SK-N-SH (cell line): ENCODE measurements around the gene SH3BP5L.

ENCODE experiments used
- RFX5 ChIP-seq: IDR thresholded peaks from 2 replicates; pipeline ENCODE4 v1.6.1; 2012; ENCODE audit warnings: mild to moderate bottlenecking, improper control_type of control experiment, low read length
- TF ChIP-seq, protein P1 (sequence below): fragments of 200-600 bp; sonication (generic); IDR thresholded peaks from 2 replicates; pipeline ENCODE4 v1.6.1; 2017; ENCODE audit warnings: antibody characterized with exemption, mild to moderate bottlenecking, moderate library complexity

DNA sequence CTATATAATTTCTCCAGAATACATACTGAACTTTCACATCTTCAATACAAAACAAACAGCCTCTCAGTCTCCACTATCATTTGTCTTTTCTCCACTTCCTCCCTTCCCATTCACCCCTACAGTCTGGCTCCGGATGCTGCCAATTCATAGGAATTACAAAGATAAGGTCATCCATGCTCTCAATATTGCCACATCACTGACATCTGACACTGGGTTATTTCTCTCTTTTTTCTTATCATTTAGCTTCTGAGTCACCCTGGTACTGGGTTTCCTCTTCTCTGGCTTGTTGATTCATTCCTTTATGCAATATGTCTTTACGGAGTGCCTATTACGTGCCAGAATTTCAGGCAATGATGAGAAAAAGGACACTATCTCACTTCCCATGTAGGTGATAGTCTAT lies 3.1 kb upstream of the SH3BP5L start:
- no peak for TF ChIP-seq RFX5
- TF ChIP-seq, protein P1, sequence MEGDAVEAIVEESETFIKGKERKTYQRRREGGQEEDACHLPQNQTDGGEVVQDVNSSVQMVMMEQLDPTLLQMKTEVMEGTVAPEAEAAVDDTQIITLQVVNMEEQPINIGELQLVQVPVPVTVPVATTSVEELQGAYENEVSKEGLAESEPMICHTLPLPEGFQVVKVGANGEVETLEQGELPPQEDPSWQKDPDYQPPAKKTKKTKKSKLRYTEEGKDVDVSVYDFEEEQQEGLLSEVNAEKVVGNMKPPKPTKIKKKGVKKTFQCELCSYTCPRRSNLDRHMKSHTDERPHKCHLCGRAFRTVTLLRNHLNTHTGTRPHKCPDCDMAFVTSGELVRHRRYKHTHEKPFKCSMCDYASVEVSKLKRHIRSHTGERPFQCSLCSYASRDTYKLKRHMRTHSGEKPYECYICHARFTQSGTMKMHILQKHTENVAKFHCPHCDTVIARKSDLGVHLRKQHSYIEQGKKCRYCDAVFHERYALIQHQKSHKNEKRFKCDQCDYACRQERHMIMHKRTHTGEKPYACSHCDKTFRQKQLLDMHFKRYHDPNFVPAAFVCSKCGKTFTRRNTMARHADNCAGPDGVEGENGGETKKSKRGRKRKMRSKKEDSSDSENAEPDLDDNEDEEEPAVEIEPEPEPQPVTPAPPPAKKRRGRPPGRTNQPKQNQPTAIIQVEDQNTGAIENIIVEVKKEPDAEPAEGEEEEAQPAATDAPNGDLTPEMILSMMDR, result no peak
